Esophagus mucosa (tissue), 1 donor: ENCODE results near the gene JPH3. TPM values are rescaled to one million over a fixed set of nuclear protein-coding genes. Genes with fewer than 3 reads are reported as not detected.
A peak's percentile ranks its signal among the peaks of the same experiment; 100 is the strongest.
"Not testable (repeated sequence)": the region's sequence is repeated elsewhere in the genome, so short reads cannot be mapped to it uniquely, and the experiment has no call there.

Experiments
- ATAC-seq: fragments of 200-7000 bp; cut with Tn5 transposase; one replicate; pipeline ENCODE4 v1.9.1; 2020
- total RNA-seq: library from RNA; stranded (reverse); gene quantifications from one replicate; pipeline ENCODE4 v1.2.4, GENCODE V29; 2023
- donor health status: DM: yes; HTN: yes; CAD: no.

The JPH3 gene
- total RNA-seq, 1 donor from 2014 or later: 0.16 TPM

DNA sequence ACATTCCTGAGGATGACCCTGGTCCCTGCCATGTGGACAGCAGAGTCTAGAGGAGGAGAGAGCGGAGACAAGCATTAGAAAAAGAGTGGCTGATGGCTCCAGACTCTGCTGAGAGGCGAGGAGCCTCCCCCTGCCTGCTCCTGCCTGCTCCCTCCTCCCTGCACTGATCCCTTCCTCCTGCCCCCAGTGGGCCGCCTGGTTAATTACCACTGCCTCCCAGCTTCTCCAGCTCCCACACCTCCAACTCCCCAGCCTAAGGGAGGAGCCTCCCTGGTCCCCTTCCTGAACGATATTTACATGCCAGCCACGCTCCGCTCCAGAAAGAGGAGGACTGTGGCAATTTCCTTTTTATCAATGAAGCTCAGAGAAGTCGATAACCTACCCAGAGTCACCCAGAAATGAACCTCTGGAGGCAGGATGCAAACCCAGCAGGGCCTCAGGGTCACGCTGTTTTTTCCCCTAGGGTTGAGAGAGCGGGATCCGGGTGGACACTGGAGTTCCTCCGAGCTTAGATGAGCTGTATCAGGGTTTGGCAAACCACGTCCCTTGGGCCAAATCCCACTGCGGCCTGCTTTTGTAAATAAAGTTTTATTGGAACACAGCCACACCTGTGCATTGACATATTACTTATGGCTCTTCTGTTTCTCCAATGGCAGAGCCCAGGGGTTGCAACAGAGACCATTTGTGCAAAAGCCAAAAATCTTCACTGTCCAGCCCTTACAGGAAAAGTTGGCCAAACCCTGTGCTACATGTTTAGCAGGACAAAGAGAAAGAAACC lies 27.1 kb upstream of the JPH3 start:
- no peak for ATAC-seq

DNA sequence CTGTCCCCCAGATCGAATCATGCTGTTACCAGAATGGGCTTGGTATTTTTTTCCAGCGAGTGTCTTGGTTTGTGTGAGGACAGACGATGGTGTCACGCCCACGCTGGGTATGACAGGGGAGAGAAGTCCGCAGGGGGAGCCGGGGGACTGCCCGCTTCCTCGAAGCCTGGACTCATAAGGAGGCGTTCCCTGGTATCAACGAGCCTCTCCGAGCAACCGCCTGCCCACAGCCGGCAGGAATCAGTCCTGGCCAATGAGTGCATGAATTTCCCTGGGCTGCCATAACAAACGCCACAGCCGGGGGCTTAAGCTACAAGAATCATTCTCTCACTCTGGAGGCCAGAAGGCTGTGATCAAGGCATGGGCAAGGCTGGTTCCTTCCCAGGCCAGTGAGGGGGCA lies 26.1 kb upstream of the JPH3 start:
- ATAC-seq: no peak

DNA sequence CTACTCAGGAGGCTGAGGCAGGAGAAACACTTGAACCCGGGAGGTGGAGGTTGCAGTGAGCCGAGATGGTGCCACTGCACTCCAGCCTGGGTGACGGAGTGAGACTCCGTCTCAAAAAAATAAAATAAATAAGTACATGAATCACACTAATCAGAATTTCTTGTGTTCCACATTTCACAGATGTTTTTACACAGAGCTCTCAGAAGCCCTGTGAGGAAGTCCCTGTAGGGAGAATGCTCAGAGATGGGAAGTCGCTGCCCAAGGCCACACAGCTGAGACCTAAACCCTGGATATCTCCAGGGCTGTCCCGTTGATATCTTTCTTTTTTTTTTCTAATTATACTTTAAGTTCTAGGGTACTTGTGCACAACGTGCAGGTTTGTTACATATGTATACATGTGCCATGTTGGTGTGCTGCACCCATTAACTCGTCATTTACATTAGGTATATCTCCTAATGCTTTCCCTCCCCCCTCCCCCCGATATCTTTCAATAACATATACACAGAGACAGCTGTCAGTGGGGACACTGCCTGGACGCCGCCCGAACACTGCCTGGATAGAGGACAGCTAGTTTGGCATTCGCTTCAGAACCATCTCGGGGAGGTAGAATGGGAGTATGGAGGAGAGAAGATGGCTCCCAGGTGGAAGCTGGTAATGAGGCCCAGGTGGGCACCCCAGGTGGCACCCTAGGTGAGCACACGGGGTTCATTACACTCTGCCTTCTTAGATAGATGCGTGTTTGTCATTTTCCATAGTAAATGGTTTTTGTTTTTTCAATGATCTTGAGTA lies 24.0 kb upstream of the JPH3 start:
- ATAC-seq: not testable (repeated sequence)

DNA sequence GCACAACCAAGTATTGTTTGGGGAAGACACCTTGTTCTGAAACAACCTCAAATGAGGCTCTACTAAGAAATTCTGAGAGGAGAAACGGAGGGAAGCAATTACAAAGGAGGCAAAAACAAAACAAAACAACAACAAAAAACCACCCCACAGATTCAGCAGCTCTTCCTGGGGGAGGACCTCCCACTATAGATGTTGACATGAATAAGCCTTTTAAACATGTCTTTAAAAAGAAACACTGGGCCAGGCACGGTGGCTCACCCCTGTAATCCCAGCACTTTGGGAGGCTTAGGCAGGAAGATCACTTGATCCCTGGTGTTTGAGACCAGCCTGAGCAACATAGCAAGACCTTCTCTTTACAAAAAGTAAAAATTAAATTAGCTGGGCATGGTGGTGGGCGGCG lies 22.6 kb upstream of the JPH3 start:
- ATAC-seq: no peak

GRCh38 chr16:87580855-87581261 lies 21.4 kb upstream of the JPH3 start:
- no peak for ATAC-seq

- ATAC-seq: peak; percentile 73
Measured at GRCh38 chr16:87581857-87582215, 20.5 kb upstream of the JPH3 start.

GRCh38 chr16:87582216-87582965 lies 19.9 kb upstream of the JPH3 start:
- peak; percentile 24 for ATAC-seq

- no peak for ATAC-seq
Measured at GRCh38 chr16:87582966-87583325, 19.4 kb upstream of the JPH3 start.

DNA sequence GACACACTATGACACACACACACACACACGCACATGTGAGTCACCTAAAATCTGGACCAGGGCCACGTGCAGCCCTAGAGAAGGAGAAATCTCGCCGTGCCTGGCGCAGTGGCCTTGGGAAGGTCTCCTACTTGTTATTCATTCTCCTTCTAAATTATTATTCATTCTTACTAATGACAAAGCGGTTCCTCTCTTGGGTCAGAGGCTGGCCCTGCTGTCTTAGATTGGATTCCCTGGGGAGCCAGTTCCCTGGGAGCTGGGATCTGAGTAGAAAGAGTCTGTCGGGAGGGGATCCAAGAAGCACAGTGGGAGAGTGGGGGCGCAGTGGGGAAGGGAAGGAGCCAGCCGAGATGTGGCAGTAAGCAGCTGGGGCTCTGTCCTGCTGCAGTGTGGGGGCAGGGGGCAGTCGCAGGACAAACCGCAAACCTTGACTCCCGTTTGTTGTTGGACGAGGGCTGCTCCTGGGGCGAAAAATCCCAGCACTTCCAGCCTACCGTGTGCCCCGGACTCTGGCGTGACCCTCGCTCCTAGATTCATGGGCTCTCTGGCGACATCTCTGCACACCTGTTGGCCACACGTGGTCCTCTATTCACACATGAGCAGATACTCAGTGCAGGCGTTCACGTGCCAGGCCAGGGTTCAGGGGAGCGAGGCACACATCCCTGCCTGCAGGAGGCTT lies 18.7 kb upstream of the JPH3 start:
- no peak for ATAC-seq

DNA sequence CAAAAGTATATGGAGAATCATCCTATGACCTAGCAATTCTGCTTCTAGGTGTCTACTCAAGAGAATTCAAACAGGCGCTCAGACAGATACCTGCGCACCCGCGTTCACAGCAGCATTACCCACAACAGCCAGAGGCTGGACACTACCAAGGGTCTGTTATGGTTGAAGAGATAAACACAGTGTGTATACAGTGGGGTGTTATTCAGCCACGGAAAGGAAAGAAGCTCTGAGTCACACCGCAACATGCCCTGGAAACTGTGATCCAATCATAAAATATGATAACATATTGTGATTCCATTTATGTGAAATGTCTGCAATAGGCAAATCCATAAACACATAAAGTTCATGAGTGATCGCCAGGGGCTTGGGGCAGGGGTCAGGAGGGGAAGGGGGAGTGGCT lies 18.0 kb upstream of the JPH3 start:
- ATAC-seq: no peak

GRCh38 chr16:87584975-87585374 lies 17.3 kb upstream of the JPH3 start:
- no peak for ATAC-seq

GRCh38 chr16:87585442-87586200 lies 16.7 kb upstream of the JPH3 start:
- ATAC-seq: no peak

DNA sequence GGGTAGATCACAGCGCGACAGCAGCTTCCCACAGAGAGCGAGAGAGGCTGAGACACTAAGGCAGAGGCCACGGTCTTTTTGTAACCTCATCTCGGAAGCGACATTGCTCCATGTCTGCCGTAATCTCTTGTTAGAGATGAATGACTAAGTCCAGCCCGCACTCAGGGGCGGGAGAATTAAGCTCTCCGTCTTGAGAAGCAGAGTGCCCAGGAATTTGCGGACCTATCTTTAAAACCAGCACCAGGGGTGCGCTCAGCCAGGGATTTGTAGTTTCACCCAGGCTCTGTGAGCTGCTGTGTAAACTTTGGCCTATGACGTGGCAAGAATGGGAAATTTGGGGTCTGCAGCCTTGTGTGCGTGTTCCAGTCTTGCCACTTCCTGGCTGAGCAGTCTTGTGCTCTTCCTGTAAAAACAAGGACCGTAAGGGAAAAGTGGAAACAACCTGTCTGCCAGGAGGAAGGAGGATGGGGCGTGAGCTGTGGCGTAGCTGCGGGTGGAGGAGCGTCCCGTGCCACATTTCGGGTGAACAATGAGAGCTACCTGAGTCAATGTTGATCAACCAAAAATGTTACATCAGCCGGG lies 16.0 kb upstream of the JPH3 start:
- ATAC-seq: peak; percentile 48

- ATAC-seq: no peak
Measured at GRCh38 chr16:87587636-87588035, 14.7 kb upstream of the JPH3 start.

DNA sequence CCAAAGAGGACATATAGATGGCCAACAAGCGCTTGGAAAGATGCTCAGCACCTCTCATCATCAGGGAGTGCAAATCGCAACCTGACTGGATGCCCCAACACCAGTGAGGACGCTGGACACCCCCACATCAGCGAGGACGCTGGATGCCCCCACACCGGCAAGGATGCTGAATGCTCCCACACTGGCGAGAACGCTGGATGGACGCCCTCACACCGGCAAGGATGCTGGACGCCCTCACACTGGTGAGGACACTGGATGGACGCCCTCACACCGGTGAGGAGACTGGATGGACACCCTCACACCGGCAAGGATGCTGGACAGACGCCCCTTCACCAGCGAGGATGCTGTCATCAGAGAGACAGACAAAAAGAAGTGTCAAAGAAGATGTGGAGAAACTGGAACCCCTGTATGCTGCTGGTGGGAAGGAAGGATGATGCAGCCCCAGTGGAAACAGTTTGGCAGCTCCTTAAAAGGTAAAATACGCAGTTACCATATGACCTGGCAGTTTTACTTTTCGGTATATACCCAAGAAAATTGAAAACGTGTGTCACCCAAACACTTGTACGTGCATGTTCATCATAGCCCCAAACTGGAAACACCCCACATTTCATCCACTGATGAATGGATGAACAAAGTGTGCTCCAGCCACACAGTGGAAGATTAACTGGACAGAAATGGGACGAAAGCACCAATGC lies 10.1 kb upstream of the JPH3 start:
- no peak for ATAC-seq

- no peak for ATAC-seq
Measured at GRCh38 chr16:87593710-87594258, 8.5 kb upstream of the JPH3 start.

- ATAC-seq: no peak
Measured at GRCh38 chr16:87595712-87596111, 6.6 kb upstream of the JPH3 start.

GRCh38 chr16:87597324-87597830 lies 4.9 kb upstream of the JPH3 start:
- ATAC-seq: no peak

- ATAC-seq: no peak
Measured at GRCh38 chr16:87598431-87598830, 3.9 kb upstream of the JPH3 start.

GRCh38 chr16:87600246-87600645 lies 2.1 kb upstream of the JPH3 start:
- no peak for ATAC-seq
